ENCODE data around the gene DNASE2B.
A peak's percentile ranks its signal among the peaks of the same experiment; 100 is the strongest.

Gene DNASE2B, protein sequence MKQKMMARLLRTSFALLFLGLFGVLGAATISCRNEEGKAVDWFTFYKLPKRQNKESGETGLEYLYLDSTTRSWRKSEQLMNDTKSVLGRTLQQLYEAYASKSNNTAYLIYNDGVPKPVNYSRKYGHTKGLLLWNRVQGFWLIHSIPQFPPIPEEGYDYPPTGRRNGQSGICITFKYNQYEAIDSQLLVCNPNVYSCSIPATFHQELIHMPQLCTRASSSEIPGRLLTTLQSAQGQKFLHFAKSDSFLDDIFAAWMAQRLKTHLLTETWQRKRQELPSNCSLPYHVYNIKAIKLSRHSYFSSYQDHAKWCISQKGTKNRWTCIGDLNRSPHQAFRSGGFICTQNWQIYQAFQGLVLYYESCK

GRCh38 chr1:84398175-84399155 is at the start of gene DNASE2B:
DNASE2B (plus strand) TSS chr1:84398484; CDS start chr1:84398565, 81 bp downstream.
- no peak for DNase-seq (ENCODE audit: low spot score)

DNA sequence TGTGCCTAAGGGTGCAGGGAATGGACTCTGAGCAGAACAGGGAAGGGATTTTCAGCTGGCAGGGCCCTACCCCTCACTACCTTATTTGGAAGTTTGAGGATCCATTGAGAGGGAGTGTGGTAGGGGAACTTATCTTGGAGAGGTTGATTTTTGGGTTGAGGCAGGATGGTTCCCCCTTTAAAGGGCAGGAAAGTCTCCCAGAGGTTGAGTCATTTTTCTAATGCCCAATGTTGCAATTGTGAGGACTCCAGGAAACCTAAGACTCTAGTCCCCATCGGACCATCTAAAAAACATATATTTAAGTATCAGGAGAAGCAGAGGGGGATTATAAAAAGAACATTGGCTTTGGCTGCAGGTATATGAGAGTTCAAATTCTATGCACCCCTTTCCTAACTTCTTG is 49.5 kb upstream of the DNASE2B start:
- DNase-seq (ENCODE audit: low spot score), result no peak

DNA sequence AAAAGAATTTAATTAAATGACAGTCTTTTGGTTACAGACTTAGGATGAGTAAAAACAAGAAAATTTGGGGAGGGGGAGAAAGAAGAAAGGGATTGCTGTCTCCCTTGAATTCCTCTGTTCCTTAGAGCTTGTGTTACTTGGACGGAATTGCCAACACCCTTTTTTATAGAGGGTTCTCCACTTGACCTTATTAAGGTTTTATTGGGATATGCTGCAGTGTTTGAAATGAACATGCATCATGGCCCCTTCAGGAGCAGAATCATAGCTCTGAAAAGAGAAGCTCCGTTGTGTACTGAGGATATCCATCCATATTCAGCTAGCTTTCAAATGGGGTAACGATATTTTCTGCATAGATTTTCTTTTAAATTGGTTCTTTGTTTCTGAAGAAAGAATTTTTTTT is 48.2 kb upstream of the DNASE2B start:
- no peak for DNase-seq (ENCODE audit: low spot score)

- DNase-seq (ENCODE audit: low spot score), result no peak
Observed at GRCh38 chr1:84350550-84350949, 47.7 kb upstream of the DNASE2B start.

GRCh38 chr1:84352298-84353106 is 45.8 kb upstream of the DNASE2B start:
- DNase-seq (ENCODE audit: low spot score), result no peak

DNA sequence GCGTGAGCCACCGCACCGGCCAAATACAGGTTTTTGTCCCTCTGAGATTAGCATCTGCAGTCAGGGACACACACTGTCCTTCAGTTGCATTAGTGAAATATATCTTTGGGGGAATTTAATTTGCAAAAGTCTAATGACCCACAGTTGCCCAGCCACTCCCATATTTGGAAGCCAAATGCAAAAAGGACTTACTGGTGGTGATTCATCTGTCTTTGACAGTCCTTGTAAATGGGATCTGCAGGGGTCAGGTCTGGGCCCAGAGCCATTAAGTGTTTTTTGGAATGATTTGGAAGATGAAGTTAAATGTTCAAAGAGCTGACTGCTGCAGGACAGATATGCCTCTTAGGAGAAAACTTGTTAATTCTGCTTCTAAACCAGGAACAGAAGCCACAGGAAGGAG is 44.6 kb upstream of the DNASE2B start:
- no peak for DNase-seq (ENCODE audit: low spot score)

DNA sequence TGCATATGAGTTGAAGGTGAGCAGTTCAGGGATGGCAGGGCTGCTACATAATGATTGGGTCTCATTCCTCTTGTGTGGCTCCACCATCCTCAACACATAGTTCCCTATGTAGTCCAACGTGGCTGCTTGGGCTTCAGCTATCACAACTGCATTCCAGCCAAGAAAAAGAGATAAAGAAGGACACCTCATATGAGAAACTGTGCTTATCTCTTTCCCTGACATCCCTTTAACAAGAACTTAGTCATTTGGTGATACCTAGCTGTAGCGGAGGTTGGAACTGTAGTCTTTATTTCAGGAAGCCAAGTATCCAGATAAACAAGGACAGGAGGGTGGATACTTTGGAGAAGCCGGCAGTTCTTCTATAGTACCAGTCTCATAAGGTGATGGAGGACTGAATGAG is 42.7 kb upstream of the DNASE2B start:
- DNase-seq (ENCODE audit: low spot score), result no peak

DNA sequence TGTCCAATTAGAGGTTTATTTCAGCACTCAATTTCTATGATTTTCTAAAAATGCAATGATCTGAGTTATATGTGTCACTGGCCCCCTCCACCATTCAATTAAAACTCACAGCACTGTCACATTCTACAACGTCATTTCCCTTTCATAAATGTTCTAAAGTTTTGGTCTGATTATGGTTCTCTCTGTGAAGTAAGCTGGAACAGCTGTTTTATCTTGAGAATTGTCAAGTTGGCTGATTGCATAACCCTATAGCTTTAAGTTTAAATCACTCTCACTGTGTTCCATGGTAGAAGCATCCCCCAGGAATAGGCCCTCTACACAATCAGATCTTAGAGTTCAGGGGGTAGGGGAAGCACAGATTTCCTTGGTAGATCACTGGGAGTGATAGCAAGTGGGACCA is 41.4 kb upstream of the DNASE2B start:
- DNase-seq (ENCODE audit: low spot score), result no peak

- DNase-seq (ENCODE audit: low spot score), result no peak
Observed at GRCh38 chr1:84358695-84359094, 39.6 kb upstream of the DNASE2B start.

- no peak for DNase-seq (ENCODE audit: low spot score)
Observed at GRCh38 chr1:84360316-84360715, 38.0 kb upstream of the DNASE2B start.

GRCh38 chr1:84361796-84362195 is 36.5 kb upstream of the DNASE2B start:
- DNase-seq (ENCODE audit: low spot score), result no peak

DNA sequence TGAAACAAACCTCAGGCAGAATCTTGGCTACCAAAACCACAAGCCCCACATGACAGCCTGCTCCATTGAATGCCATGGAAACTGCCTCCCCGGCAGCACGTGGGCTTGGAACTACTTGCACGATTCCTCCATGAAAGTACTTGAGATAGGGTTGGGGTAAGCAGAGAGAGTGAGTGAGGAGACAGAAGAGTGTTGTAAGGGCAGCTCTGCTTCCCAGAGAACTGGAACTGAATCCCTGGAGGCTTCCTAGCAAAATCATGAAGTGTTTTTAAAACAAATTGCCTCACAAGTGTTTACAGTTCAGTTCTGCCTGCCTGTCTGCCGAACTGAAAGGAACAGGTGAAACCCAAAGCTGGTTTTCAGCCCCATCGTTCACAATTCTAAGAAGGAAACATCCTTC is 35.3 kb upstream of the DNASE2B start:
- no peak for DNase-seq (ENCODE audit: low spot score)

GRCh38 chr1:84363622-84364021 is 34.7 kb upstream of the DNASE2B start:
- DNase-seq (ENCODE audit: low spot score), result no peak

DNA sequence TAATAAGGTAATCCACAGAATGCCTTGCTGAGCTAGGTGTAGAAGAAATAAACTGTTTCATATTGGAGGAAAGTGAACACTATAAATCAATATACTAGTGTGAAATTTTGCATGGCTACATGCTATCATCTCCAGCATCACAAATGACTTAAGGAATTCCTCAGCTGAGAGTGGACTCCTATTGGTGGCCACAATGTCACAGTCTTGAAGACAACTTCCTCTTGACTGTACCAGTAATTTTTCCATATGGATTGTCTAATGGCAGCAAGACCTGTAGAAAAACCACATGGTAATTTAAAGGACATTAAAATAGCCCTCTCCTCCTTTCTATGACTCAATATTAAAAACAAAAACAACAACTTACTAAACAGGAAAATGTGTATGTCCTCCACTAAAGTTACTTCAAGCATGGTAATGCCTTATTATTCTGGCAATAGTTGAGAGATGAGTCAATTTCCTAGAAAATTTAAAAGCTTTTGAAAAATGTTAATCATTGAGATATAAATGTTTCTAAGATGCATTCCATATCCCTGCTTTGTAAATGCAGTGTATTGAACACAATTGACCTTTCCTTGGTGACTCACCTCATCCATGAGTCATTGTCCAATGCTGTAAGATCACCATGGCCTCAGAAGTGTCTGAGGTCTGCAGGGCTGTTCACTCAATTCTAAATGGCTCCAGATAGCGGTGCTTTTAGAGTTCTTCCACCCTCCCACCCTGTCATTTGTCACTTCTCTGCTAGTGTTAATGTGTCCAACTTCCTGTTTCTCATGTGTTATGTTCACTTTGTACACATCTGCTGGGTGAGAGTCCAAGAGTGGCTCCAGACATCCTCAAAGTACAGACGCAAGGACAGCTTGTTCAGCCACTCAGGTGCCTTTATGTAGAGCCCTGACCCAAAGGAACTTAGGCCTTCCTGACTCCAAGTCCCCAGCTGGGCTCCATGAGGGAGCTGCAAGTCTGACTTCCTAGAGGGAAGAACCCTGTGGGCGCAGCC is 32.8 kb upstream of the DNASE2B start:
- DNase-seq (ENCODE audit: low spot score), result peak; percentile 85

DNA sequence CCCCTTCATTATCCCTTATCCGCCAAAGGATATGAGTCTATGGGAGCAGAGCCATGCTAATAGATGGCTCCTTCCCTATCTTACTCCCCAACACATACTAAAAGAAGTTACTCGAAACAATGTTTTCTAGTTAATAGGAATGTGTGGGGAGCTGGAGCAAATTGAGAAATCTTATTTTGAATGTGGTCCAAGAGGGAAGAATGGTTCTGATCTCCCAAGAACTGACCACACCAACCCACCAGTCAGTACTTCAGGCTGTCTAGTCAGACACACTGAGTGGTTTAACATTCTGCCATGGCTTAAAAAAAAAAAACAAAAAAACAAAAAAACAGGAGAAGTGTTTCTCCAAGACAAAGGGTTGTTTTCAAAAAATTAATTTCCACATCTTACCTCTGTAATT is 31.5 kb upstream of the DNASE2B start:
- DNase-seq (ENCODE audit: low spot score), result no peak

GRCh38 chr1:84367219-84367618 is 31.1 kb upstream of the DNASE2B start:
- no peak for DNase-seq (ENCODE audit: low spot score)

- no peak for DNase-seq (ENCODE audit: low spot score)
Observed at GRCh38 chr1:84368441-84368840, 29.8 kb upstream of the DNASE2B start.

GRCh38 chr1:84370266-84370665 is 28.0 kb upstream of the DNASE2B start:
- DNase-seq (ENCODE audit: low spot score), result no peak

- no peak for DNase-seq (ENCODE audit: low spot score)
Observed at GRCh38 chr1:84370831-84371394, 27.4 kb upstream of the DNASE2B start.

DNA sequence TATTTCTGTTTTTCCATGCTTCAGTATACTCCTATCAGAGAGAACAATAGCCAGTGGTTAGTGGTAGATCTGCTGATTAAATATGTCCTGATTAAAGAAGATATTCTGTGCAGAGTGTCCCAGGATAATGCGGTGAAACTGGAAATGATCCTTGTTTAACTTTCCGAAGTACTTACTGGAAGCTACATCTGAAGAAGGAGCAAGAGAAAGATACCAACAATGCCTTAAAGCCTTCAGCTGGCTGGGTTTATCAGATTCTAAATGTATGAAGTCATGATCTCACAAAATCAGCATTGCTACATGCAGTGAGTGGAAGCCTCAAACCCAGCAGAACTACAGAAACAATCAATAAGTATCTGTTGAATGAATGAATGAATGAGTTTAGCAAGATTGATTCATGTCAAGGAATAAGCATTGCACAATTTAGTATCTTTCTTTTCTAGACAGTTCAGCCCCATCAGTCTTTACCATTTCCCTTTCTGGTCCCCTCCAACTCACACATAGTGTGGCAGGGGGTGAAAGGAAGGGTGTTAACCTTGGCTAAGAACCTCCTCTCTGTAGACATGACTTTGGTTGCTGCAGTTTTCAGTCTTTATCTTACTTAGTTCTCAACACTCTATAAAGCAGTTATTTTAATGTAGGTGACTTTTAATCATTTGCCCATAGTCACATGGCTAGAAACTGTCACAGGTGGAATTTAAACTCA is 24.7 kb upstream of the DNASE2B start:
- DNase-seq (ENCODE audit: low spot score), result no peak
